Lung (tissue), 12 donors: ENCODE results near the gene GFOD1. TPM values are rescaled to one million over a fixed set of nuclear protein-coding genes. Genes with fewer than 3 reads are reported as not detected.

Experiments used
- ATAC-seq: fragments of 200-7000 bp; cut with Tn5 transposase; one replicate; pipeline ENCODE4 v1.9.1; 2020; ENCODE audit warnings: moderate number of reproducible peaks; ENCODE audit not compliant: insufficient read depth, low FRiP score
- DNase-seq, 3 donors: peaks; one replicate each; pipeline ENCODE4 v3.0.0-alpha.2; 2013 to 2017
- H3K27ac ChIP-seq, 2 donors: one replicate each; pipeline ENCODE4 v1.5.1; 2013; ENCODE audit warnings: mild to moderate bottlenecking in 2 of 2, moderate library complexity in 2 of 2, control low read depth in 1 of 2, inconsistent platforms in 1 of 2, low read depth in 1 of 2, low read length in 1 of 2
- H3K27me3 ChIP-seq, 3 donors: one replicate each; pipeline ENCODE4 v1.5.1; 2013; ENCODE audit warnings: low read length in 2 of 3; ENCODE audit not compliant: control insufficient read depth in 3 of 3, insufficient read depth in 3 of 3
- H3K36me3 ChIP-seq, 4 donors: one replicate each; pipeline ENCODE4 v1.5.1; 2013; ENCODE audit warnings: low read length in 4 of 4, mild to moderate bottlenecking in 1 of 4, moderate library complexity in 1 of 4; ENCODE audit not compliant: control insufficient read depth in 4 of 4, insufficient read depth in 4 of 4
- H3K4me1 ChIP-seq, 5 donors: one replicate each; pipeline ENCODE4 v1.5.1; 2013; ENCODE audit warnings: low read length in 5 of 5, mild to moderate bottlenecking in 2 of 5, moderate library complexity in 1 of 5; ENCODE audit not compliant: control insufficient read depth in 5 of 5, insufficient read depth in 5 of 5
- H3K4me3 ChIP-seq: one replicate; pipeline ENCODE4 v1.5.1; 2013; ENCODE audit warnings: mild to moderate bottlenecking, control low read depth, moderate library complexity
- H3K9ac ChIP-seq, 2 donors: one replicate each; pipeline ENCODE4 v1.5.1; 2013; ENCODE audit warnings: low read length in 2 of 2, control low read depth in 1 of 2; ENCODE audit not compliant: insufficient read depth in 1 of 2
- H3K9me3 ChIP-seq, 4 donors: one replicate each; pipeline ENCODE4 v1.5.1; 2013; ENCODE audit warnings: low read length in 3 of 4, mild to moderate bottlenecking in 1 of 4, moderate library complexity in 1 of 4; ENCODE audit not compliant: control insufficient read depth in 4 of 4, insufficient read depth in 3 of 4
- WGBS, 2 donors: extraction: QIAGEN DNeasy Blood & Tissue Kit; methylation state at CpG; one replicate each; pipeline ENCODE4 v1.1.7; 2013; 5-methylcytosine and 5-hydroxymethylcytosine counted together
- polyA plus RNA-seq, 2 donors: library from polyadenylated mRNA; stranded (reverse); fragments of 200-250 nt; gene quantifications; one replicate each; pipeline ENCODE4 v1.2.1, GENCODE V29; 2013
- total RNA-seq, 2 donors: library from RNA; depleted of rRNA in 1 of 2; stranded (reverse); fragments of >200 nt in 1 of 2; gene quantifications; one replicate each; pipeline ENCODE4 v1.2.1, GENCODE V29; 2014 to 2021
- TF ChIP-seq, protein P1 (sequence below): IDR thresholded peaks from 2 replicates; pipeline ENCODE4 v1.5.1; 2012; ENCODE audit warnings: mild to moderate bottlenecking; ENCODE audit errors: control extremely low read depth, extremely low read depth
- donor health status: control.
- donor health status: control.
- donor health status: Bipolar disorder and iron deficiency.
- donor health status: healthy.
- donor health status: DM: yes; HTN: yes; CAD: no.

Gene GFOD1
- total and polyA plus RNA-seq, 4 donors: 4.0 to 22.8 (median 7.9) TPM

DNA sequence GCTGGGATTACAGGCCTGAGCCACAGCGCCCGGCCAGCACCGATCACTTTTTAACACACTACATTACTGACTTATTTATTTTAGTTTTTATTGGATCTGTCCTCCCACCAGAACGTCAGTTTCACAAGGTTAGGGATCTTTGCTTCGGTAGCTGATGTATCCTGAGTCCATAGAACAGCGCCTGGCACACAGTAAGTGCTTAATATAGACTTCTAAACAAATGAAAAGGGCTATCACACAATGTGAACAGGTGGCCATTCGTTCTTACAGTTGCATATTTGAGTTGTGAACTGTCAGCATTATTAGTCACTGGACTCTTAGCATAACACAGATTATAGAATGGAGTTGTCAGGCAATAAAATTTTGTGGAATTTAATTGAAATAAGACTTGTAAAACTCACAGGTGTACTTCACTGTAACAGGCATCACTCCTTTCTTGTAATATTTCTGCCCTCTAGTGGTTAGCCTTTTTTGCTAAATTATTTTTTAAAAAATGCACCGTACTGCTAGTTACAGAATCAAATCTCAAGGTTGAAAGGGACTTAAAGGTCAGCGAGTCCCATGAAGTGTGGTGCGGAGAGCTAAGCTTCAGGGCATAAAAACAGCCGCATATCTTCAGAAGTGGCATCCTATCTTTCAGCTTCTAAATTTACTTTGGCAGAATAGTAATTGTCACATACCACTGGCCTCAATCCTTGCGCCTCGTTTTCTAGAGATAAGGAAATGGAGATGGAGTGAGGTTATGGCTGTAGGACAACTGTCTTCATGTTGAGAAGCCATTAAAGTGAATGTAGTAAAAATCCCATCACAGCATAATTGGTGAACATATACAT lies 155.7 kb downstream of the GFOD1 start:
- Histone ChIP-seq H3K4me1 (peaks cover 0 to 19% (median 0%) of the 10 kb centered on the region in 5 donors), H3K36me3 (peaks cover 0 to 3% (median 0%) of the 10 kb centered on the region in 4 donors), H3K4me3 (no peak overlapping the region), H3K27me3 (no peaks in the 10 kb centered on the region), H3K27ac (peak overlapping the region in 1 of 2 donors; percentile 25), H3K9me3 (no peaks in the 10 kb centered on the region), H3K9ac (no peak overlapping the region)
- DNase-seq (peak in 2 of 3 donors; percentile 39 to 51), ATAC-seq (no peak)
- WGBS, 2 donors: 58 to 65% methylated on average over 13 of the region's 13 CpGs
- TF ChIP-seq, protein P1, sequence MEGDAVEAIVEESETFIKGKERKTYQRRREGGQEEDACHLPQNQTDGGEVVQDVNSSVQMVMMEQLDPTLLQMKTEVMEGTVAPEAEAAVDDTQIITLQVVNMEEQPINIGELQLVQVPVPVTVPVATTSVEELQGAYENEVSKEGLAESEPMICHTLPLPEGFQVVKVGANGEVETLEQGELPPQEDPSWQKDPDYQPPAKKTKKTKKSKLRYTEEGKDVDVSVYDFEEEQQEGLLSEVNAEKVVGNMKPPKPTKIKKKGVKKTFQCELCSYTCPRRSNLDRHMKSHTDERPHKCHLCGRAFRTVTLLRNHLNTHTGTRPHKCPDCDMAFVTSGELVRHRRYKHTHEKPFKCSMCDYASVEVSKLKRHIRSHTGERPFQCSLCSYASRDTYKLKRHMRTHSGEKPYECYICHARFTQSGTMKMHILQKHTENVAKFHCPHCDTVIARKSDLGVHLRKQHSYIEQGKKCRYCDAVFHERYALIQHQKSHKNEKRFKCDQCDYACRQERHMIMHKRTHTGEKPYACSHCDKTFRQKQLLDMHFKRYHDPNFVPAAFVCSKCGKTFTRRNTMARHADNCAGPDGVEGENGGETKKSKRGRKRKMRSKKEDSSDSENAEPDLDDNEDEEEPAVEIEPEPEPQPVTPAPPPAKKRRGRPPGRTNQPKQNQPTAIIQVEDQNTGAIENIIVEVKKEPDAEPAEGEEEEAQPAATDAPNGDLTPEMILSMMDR: peak; percentile 38

DNA sequence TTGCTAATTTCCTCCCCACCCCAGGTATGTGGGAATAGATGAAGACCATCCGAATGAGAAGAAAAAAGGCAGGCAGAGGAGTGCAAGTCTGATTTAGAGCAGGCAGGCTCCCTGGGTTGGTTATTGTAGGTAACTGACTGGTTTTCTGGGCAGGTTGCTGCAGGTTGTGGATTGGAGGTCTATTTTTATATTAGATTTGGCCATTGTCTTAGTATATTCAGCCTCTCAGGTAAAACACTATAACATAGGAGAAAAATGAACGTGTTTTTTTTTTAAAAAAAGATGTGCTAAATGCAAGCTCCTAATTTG lies 158.6 kb downstream of the GFOD1 start:
- TF ChIP-seq, protein P1: no peak
- DNase-seq (no peak), ATAC-seq (no peak)
- Histone ChIP-seq H3K9me3 (no peaks in the 10 kb centered on the region), H3K27ac (peak overlapping the region; percentile 92 to 98), H3K36me3 (peaks cover 0 to 8% (median 5%) of the 10 kb centered on the region in 4 donors), H3K4me3 (peak overlapping the region; percentile 57), H3K9ac (peak overlapping the region; percentile 52 to 78), H3K27me3 (no peaks in the 10 kb centered on the region), H3K4me1 (peaks cover 0 to 22% (median 0%) of the 10 kb centered on the region in 5 donors)
- 2% methylated on average over 2 of the region's 2 CpGs for WGBS, 2 donors

DNA sequence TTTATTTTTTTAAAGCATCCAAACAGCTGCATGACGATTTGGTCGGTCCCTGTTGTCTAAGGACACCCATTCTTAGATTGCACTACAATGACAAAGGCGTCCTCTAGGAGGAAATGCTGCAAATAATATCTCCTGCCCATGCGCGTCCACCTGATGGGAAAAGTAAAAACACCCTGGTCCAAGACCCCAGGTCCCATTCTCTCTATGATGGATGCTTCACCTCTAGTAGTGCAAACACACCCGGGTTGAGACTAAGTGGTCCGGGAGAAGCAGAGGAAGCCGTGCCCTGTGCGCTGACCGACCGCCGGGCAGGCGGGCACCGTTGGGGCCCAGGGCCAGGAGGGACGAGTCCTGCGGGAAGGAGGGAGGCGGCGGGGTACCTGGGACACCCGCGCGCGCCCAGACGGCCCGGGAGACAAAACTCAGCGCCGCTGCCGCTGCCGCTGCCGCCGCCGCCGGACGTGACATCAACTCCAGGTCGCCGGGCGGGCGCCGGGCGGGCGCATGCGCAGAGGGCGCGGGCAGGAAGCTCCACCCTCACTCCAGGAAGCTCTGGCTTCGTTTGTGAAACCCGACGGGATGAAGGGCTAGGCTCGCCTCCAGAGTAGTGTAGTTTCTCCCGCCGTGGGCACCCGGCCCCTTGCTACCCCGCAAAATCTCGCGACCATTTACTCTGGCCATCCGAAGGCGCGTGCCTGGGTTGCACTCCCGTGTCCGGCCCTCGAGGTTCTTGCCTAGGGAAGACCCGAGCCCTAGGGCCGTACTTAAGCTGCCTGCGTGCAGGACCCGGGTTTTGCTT lies 159.1 kb downstream of the GFOD1 start, which contains the start of gene TBC1D7:
Gene TBC1D7 (minus strand): TSS at position 462 of the 799 bp plus-strand sequence. CDS start 1,639 bp downstream, outside the sequence.
- Histone ChIP-seq H3K4me1 (peaks cover 0 to 22% (median 0%) of the 10 kb centered on the region in 5 donors), H3K27ac (peak within 1 kb of the TSS; percentile 92 to 98), H3K9ac (peak within 1 kb of the TSS; percentile 88 to 92), H3K4me3 (peak within 1 kb of the TSS; percentile 84), H3K9me3 (no peaks in the 10 kb centered on the region), H3K27me3 (no peaks in the 10 kb centered on the region), H3K36me3 (peaks cover 2 to 11% (median 9%) of the 10 kb centered on the region in 4 donors)
- DNase-seq: peak; percentile 93 to 96 (median 96)
- TF ChIP-seq, protein P1: no peak
- peak; percentile 99 for ATAC-seq
- WGBS, 2 donors: 0% methylated on average over 60 to 63 of the region's 63 CpGs
